ENCODE measurements around the gene TUBA3E. TPM values are rescaled to one million over a fixed set of nuclear protein-coding genes. Genes with fewer than 3 reads are reported as not detected.
"Not testable (repeated sequence)": the region's sequence is repeated elsewhere in the genome, so short reads cannot be mapped to it uniquely, and the experiment has no call there.

The TUBA3E gene
- total RNA-seq, 2 donors from 2014 or later: not detected

DNA sequence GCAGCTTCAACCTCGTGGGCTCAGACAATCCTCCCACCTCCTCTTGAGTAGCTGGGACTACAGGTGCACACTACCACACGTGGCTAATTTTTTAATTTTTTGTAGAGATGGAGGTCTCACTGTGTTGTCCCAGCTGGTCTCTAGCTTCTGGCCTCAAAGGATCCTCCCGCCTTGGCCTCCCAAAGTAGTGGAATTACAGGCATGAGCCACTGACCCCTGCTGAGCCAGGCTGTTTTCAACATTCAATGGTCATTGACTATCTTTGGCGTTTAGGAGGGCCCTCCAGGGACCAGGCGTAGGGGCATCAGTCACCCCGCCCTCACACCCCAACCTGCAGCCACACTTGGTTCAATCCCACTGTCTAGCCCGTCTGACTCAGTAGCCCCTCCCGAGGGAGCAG is 11.0 kb downstream of the TUBA3E start:
- Histone ChIP-seq H3K27me3 (replicated peaks; ENCODE audit: insufficient read depth) (no peaks in the 10 kb centered on the region), H3K27ac (no peak overlapping the region), H3K4me3 (no peak overlapping the region), H3K36me3 (no peaks in the 10 kb centered on the region), H3K4me1 (ENCODE audit: control insufficient read depth in 1 of 2, low read depth in 2 of 2) (peaks cover 11 to 12% of the 10 kb centered on the region in 2 donors), H3K9me3 (no peaks in the 10 kb centered on the region)
- TF ChIP-seq, protein P1, sequence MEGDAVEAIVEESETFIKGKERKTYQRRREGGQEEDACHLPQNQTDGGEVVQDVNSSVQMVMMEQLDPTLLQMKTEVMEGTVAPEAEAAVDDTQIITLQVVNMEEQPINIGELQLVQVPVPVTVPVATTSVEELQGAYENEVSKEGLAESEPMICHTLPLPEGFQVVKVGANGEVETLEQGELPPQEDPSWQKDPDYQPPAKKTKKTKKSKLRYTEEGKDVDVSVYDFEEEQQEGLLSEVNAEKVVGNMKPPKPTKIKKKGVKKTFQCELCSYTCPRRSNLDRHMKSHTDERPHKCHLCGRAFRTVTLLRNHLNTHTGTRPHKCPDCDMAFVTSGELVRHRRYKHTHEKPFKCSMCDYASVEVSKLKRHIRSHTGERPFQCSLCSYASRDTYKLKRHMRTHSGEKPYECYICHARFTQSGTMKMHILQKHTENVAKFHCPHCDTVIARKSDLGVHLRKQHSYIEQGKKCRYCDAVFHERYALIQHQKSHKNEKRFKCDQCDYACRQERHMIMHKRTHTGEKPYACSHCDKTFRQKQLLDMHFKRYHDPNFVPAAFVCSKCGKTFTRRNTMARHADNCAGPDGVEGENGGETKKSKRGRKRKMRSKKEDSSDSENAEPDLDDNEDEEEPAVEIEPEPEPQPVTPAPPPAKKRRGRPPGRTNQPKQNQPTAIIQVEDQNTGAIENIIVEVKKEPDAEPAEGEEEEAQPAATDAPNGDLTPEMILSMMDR (IDR thresholded peaks at IDR 0.05): no peak
- DNase-seq (ENCODE audit: low spot score) (no peak), ATAC-seq (ENCODE audit: insufficient number of reproducible peaks, low FRiP score, low read depth) (no peak)

DNA sequence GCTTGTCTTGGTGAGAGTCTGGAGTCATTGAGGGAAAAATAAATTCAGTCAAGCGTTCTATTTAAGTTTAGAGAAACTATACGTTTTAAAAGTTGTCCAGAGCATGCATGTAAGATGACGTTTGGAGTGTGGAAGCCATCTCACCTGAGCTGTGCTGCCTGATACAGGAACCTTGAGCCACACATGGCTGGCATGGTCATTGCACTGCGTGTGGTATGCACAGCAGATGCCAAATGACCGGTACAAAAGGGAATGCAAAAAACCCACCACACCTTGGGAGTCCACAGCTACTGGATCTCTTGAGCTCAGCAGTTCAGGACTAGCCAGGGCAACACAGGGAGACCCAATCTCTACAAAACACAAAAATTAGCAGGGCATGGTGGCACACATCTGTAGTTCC is 11.8 kb downstream of the TUBA3E start:
- Histone ChIP-seq H3K27ac (no peak overlapping the region), H3K9me3 (no peaks in the 10 kb centered on the region), H3K4me3 (no peak overlapping the region), H3K27me3 (replicated peaks; ENCODE audit: insufficient read depth) (no peaks in the 10 kb centered on the region), H3K36me3 (no peaks in the 10 kb centered on the region), H3K4me1 (ENCODE audit: control insufficient read depth in 1 of 2, low read depth in 2 of 2) (peaks cover 11 to 12% of the 10 kb centered on the region in 2 donors)
- DNase-seq (ENCODE audit: low spot score): no peak
- ATAC-seq (ENCODE audit: insufficient number of reproducible peaks, low FRiP score, low read depth): no peak
- TF ChIP-seq, protein P1 (IDR thresholded peaks at IDR 0.05): no peak

DNA sequence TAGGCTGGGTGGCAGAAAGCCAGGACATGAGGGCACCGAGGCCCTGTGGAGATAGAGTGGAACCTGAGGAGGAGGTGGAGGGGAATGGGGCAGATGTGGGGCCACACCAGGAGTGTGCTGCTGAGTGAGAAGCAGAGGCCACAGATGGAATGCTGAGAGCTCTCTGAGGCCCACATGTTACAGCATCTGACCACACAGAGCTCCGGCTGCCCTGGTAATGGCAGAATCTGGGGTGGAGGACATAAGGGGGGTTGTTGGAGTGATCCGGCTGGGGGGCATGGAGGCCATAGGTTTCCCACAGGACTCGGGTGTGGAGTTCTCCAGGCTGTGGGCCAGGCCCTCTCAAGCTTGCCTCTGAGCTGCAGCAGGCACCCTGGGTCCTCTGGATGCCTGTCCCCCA is 12.3 kb downstream of the TUBA3E start:
- Histone ChIP-seq H3K4me3 (no peak overlapping the region), H3K27me3 (replicated peaks; ENCODE audit: insufficient read depth) (no peaks in the 10 kb centered on the region), H3K9me3 (no peaks in the 10 kb centered on the region), H3K4me1 (ENCODE audit: control insufficient read depth in 1 of 2, low read depth in 2 of 2) (peaks cover 11 to 12% of the 10 kb centered on the region in 2 donors), H3K36me3 (no peaks in the 10 kb centered on the region), H3K27ac (no peak overlapping the region)
- ATAC-seq (ENCODE audit: insufficient number of reproducible peaks, low FRiP score, low read depth): no peak
- TF ChIP-seq, protein P1 (IDR thresholded peaks at IDR 0.05): no peak
- DNase-seq (ENCODE audit: low spot score): no peak

DNA sequence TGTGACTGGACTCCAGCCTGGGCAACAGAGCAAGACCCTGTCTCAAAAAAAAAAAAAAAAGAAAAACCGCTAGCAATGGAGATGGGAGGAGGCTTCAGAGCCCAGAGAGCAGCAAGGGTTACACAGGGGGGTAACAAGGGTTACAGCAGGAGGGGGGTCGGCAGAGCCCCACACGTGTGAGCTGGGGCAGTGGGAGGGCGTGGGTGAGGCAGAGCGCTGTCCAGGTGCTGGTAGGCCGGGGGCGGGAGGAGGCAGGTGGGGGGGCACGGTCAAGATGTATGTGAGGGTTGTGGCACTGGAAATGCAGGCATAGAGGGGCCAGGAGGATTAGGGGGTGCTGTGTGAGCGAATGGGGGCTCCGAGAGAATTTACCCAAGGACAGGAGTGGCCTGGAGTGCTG is 12.8 kb downstream of the TUBA3E start:
- no peak overlapping the region for H3K27ac ChIP-seq
- H3K4me3 ChIP-seq: no peak overlapping the region
- ATAC-seq (ENCODE audit: insufficient number of reproducible peaks, low FRiP score, low read depth) (no peak), DNase-seq (ENCODE audit: low spot score) (no peak)
- H3K36me3 ChIP-seq: no peaks in the 10 kb centered on the region
- peaks cover 15 to 17% of the 10 kb centered on the region in 2 donors for H3K4me1 ChIP-seq (ENCODE audit: control insufficient read depth in 1 of 2, low read depth in 2 of 2)
- H3K27me3 ChIP-seq (replicated peaks; ENCODE audit: insufficient read depth): no peaks in the 10 kb centered on the region
- TF ChIP-seq, protein P1 (IDR thresholded peaks at IDR 0.05): no peak
- no peaks in the 10 kb centered on the region for H3K9me3 ChIP-seq

DNA sequence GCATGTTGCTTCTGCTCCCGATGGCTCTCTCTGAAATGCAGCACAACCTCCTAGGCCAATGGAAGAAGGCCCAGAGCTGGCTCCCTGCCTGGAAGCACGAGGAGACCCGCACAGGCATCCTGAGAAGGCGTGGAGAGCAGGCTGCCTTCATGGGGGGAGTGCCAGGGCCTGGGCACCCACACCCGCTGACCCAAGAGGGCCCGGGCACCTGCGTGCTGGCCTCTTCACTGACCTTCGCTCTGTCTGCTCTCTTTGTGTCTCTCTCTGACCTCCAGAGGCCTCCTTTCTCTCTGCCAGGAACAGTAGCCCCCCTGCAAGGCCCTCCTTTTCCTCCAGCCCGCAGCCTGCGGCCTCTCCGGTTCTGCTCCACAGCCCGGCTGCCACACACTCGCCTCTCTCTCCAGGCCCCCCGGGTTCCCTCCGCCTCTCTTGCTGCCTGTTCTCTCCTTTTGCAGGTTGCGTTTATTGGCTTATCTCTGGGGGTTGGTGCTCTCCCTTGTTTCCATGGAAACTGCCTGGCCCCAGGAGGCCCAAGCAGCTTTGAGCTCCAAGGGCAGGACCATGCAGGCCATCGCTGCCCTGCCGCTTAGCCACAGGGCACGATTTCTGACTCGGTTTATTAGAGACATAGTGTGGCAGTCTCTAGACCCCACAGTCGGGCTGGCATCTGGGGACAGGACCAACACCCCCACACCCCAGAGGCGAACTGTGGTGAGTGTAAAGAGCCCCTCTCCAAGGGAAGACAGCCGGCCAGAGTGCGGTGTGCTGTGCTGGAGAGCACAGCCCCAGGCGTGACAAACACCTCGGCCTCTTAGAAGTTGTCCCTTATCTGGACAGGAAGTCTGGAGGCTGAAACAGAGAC is 14.5 kb downstream of the TUBA3E start:
- peaks cover 17 to 23% of the 10 kb centered on the region in 2 donors for H3K4me1 ChIP-seq (ENCODE audit: control insufficient read depth in 1 of 2, low read depth in 2 of 2)
- no peaks in the 10 kb centered on the region for H3K36me3 ChIP-seq
- ATAC-seq (ENCODE audit: insufficient number of reproducible peaks, low FRiP score, low read depth) (no peak), DNase-seq (ENCODE audit: low spot score) (no peak)
- TF ChIP-seq, protein P1 (IDR thresholded peaks at IDR 0.05): no peak
- H3K27me3 ChIP-seq (replicated peaks; ENCODE audit: insufficient read depth): no peaks in the 10 kb centered on the region
- H3K4me3 ChIP-seq: peak overlapping the region; percentile 100
- H3K9me3 ChIP-seq: no peaks in the 10 kb centered on the region
- peak overlapping the region in 1 of 2 donors; percentile 81 for H3K27ac ChIP-seq

DNA sequence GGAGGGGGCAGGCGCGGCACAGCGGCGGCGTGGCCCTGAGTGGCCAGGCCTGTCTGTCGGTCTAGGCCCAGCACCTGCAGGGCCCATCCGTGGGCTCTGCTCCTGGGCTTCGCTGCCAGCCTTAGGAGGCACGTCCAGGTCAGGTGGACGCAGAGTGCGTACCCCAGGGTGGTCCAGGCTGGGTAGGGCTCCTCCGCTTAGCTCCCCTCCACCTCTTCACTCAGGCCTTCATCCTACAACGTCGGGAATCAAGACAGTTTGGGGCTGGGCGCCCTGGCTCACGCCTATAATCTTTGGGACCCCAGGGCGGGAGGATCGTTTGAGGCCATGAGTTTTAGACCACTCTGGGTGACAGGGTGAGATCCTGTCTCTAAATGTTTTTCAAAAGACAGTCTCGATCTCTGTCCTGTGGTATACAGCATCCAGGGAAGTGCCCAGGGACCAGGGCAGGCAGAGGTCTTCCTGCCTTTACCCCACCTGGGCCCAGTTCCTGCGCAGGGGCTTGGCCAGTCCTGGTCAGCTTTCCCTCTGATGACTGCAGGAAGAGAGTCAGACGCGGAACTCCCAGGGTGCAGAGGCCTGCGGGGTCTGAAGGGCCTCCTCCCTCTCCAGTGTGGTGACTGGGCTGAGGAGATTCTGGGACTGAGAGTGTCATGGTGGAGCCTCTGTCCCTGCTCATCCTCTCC is 15.3 kb downstream of the TUBA3E start:
- not testable (repeated sequence) for ATAC-seq (ENCODE audit: insufficient number of reproducible peaks, low FRiP score, low read depth)
- Histone ChIP-seq H3K27ac (peak overlapping the region in 1 of 2 donors; percentile 81), H3K4me3 (peak overlapping the region; percentile 100)

More for the DNA sequence above, 15.3 kb downstream of the TUBA3E start:
- H3K4me1 ChIP-seq (ENCODE audit: control insufficient read depth in 1 of 2, low read depth in 2 of 2): peaks cover 17 to 23% of the 10 kb centered on the region in 2 donors
- not testable (repeated sequence) for H3K36me3 ChIP-seq; H3K9me3 ChIP-seq; DNase-seq (ENCODE audit: low spot score); H3K27me3 ChIP-seq (replicated peaks; ENCODE audit: insufficient read depth)
